GM19397 (cell line): Measurements from ENCODE around the gene TMEM131.
A peak's percentile ranks its signal among the peaks of the same experiment; 100 is the strongest.
"Not testable (repeated sequence)": the region's sequence is repeated elsewhere in the genome, so short reads cannot be mapped to it uniquely, and the experiment has no call there.

ENCODE experiments used
- ATAC-seq: cut with Tn5 transposase; IDR thresholded peaks from one replicate; pipeline ENCODE4 v1.9.1; 2021; ENCODE audit warnings: mild to moderate bottlenecking, moderate library complexity; ENCODE audit not compliant: unreplicated experiment

The TMEM131 gene, protein sequence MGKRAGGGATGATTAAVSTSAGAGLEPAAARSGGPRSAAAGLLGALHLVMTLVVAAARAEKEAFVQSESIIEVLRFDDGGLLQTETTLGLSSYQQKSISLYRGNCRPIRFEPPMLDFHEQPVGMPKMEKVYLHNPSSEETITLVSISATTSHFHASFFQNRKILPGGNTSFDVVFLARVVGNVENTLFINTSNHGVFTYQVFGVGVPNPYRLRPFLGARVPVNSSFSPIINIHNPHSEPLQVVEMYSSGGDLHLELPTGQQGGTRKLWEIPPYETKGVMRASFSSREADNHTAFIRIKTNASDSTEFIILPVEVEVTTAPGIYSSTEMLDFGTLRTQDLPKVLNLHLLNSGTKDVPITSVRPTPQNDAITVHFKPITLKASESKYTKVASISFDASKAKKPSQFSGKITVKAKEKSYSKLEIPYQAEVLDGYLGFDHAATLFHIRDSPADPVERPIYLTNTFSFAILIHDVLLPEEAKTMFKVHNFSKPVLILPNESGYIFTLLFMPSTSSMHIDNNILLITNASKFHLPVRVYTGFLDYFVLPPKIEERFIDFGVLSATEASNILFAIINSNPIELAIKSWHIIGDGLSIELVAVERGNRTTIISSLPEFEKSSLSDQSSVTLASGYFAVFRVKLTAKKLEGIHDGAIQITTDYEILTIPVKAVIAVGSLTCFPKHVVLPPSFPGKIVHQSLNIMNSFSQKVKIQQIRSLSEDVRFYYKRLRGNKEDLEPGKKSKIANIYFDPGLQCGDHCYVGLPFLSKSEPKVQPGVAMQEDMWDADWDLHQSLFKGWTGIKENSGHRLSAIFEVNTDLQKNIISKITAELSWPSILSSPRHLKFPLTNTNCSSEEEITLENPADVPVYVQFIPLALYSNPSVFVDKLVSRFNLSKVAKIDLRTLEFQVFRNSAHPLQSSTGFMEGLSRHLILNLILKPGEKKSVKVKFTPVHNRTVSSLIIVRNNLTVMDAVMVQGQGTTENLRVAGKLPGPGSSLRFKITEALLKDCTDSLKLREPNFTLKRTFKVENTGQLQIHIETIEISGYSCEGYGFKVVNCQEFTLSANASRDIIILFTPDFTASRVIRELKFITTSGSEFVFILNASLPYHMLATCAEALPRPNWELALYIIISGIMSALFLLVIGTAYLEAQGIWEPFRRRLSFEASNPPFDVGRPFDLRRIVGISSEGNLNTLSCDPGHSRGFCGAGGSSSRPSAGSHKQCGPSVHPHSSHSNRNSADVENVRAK (N-terminal part only)

DNA sequence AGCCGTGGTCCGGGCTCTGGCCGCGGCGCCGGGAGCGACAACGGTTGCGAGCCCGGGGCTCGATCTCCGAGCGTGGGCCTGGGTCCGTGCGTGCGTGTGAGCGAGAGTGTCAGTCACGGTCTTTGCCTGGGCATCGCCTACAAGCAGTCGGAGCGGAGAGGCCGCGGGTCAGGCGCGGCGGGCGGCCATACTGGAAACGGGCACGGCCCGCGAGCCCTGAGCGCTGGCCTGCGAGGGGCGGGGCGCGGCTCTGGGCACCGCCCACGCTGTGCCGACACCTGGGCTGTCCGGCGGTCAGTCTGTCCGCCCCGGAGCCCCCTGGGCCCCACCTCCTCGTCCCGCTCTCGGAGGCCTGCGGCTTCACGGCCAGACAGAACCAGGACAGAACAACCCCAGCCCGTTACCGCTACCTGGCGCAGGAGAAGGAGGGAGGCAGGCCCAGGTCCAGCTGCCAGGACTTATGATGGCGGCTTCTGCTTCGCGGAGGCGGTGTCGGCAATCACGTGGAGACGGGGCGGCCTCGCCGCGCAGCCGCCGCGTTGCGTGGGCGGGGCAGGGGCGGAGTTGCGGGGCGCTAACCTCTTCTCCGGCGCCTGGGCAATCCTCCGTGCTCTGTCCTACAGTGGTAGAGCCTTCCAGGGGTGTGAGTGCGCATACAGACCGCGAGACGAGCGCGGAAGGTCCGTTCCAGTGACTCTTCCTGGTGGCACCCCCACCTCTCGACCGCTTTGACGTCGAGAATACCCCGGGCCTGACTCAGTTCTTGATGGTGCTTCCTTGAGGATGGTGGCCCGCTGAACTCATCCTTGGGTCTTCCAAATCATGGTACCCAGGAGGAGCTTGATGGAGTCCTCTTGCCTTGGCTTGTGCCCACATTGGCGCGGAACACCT is at the start of gene TMEM131:
Gene TMEM131 (minus strand): TSS at position 215 of the 891 bp plus-strand sequence. CDS start 286 bp downstream, outside the sequence.
- ATAC-seq = peak; percentile 82

DNA sequence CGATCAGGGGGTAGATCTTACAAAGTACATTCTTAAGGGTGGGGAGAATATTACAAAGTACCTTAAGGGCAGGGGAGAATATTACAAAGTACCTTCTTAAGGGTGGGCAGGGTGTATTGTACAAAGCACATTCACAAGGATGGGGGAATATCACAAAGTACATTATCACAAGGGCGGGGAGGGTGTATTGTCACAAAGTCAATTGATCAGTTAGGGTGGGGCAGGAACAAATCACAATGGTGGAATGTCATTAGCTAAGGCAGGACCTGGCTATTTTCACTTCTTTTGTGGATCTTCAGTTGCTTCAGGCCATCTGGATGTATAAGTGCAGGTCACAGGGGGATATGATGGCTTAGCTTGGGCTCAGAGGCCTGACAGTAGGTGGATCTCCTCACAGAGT is 49.0 kb upstream of the TMEM131 start:
- not testable (repeated sequence) for ATAC-seq

DNA sequence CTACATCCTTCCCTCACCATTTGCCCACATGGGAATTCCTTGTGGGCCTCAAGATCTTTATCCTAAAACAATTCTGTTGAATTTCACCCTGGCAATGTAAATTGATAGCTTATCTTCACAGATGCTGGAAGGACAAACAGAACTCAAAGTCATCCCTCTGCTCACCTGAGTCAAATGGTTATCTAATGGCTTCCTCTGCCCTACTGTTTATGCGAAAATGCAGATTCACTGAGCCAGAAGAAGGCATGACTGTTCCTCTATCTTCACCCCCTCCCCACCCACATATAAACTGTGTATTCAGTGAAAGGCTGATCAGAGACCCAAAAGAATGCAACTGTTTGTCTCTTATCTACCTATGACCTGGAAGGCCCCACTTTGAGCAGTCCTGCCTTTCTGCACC is 47.4 kb upstream of the TMEM131 start:
- ATAC-seq = no peak

DNA sequence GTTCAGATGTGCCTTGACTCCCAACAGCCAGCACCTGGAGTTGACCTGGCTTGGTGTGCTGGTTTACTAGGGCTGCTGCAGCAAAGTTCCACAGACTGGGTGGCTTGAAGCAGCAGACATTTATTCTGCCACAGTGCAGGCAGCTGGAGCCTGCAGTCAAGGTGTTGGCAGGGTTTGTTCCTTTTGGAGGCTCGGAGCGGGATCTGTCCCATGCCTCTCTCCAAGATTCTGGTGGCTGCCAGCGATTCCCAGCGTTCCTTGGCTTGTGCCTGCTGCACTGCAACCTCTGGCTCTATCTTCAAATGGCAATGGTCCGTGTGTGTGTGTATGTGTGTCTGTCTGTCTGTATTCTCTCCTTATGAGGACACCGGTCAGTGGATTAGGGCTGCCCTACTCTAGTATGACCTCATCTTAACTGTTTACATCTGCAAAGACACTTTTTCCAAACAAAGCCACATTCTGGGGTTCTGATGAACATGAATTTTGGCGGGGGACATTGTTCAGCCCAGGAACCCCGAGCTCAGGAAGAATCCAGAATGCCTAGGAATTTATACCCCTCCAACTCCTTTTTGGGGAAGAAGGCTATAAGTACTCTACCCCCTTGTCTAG is 44.7 kb upstream of the TMEM131 start:
- ATAC-seq = no peak

DNA sequence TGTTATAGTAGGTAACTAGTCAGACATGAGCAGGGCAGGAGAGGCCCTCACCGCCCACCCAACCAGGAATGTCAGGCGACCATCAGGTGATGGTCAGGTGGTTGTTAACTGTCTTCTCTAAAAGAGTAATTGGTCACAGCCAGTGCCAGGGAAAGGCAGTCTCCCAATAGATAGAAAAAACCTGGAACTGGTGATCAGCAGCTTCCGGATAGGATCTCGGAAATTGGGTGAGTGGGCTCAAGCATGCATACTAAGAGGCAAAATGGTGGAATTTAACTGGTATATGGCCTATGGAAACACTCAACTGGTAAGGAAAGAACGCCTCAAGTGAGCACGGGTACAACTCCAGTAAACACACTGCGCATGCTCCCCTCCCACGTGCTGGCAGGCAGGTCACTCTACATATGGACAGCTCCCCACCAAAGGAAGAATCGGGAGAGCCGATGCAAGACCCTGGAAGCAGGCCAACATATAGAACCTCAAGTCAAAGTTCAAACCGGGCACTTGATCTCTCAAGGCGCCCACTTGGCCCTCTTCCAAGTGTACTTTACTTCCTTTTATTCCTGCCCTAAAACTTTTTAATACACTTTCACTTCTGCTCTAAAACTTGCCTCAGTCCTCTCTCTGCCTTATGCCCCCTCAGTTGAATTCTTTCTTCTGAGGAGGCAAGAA is 43.5 kb upstream of the TMEM131 start:
- no peak for ATAC-seq

DNA sequence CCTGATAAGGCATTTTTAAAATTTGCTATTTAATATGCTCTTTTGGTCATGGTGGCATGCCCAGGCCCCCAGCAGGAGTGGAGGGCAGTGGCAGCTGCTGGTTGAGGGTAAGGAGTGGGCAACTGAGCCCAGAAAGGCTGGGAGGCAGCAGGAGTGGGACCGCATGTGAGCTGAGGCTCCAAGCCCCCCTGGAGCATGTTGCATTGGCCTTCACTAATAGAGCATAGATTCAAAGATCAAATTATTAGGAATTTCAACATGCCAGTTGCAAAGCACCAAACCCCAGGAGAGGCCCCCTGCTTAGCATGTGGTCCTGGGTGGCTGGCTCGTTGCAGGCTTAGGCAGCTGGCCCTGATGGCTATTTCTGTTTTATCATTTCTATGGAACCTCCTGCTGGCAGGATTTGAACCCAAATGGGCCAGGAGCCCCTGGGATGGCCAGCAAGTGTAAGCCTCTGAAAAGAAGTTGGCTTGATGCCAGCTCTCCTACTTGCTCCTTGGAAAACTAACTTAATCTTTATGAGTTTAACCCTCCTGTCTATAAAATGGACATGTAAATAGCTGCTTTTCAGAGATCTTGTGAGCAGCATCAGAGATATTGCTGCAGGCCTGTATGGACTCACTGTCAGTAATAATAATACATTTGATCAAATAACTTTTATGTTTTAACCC is 42.1 kb upstream of the TMEM131 start:
- no peak for ATAC-seq

DNA sequence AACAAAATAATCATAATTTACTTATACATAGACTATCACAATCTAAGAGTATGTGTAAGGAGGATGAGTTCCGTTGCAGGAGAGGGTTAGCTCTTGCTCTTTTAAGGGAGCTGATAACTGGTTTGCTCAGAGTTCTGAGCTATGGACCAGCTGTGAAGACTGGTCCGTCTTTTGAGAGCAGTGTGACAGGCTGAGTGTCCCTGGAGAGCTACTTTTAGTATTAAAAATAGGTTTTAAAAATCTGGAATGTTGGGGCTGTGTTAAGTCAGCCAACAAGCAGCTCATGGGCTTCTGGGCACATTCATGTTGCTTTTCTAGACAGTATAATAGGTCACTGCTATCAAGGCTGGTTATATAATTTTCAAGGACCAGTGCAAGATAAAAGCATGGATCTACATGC is 41.5 kb upstream of the TMEM131 start:
- ATAC-seq = no peak

DNA sequence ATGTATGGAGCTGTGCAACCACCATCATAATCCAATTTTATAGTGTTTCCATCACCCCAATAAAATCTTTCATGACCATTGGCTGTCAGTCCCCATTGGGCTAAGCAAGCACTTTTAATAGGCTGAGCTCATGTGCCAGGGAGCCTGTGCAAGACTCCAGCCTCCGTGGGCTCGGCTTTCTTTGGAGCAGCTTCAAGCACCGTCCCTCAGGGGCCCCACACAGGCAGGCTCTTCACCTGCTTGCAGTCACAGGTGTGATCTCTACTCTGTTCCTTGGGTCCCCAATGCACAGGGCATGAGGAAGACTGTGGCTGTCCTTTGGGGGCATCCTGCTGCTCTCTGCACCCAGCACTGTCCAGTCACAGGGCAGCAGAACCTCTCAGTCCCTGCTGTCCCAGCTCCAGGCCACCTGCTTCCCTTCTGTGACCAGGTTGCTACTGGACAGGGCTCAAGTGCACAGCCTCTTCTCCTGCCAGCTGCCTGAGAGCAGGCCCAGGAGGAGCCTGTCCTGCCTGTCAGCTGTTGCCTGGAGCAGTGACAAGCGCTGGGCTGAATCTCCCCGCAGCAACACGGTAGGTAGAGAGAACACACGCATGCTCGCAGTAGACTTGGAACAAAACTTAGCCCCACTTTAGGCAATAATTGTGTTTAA is 40.7 kb upstream of the TMEM131 start:
- ATAC-seq = no peak

DNA sequence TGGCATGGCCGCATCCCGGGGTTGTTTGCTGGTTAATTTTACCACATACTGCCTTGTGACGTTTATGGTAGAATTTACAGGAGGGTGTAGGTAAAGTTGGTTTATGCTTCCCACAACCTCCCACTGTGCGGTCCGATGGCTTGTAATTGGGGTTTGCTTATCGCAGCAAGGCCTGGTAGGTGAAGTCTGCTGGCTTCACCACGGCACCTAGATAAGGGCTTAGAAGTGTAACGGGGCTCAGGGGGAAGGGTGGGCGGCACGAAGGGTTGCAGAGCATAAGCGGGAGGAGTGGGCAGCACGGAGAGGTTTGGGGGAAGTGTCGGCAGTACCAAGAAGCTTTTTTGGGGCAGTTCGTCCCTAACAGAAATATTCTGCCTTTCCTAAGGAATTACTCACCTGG is 39.0 kb upstream of the TMEM131 start:
- no peak for ATAC-seq

DNA sequence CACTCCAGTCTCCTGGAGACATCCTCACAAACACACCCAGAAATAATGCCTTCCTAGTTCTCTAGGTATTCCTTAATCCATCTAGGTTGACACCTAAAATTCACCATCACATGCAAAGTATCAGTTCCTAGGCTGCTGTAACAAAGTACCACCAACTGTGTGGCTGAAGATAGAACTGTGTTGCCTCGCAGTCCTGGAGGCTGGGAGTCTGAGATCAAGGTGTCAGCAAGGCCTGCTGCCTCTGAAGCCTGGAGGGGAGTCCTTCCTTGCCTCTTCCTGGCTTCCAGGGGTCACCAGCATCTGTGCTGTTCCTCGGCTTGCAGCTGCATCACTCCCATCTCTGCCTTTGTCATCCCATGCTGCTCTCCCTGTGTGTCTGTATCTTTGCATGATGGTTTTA is 36.3 kb upstream of the TMEM131 start:
- ATAC-seq = no peak

DNA sequence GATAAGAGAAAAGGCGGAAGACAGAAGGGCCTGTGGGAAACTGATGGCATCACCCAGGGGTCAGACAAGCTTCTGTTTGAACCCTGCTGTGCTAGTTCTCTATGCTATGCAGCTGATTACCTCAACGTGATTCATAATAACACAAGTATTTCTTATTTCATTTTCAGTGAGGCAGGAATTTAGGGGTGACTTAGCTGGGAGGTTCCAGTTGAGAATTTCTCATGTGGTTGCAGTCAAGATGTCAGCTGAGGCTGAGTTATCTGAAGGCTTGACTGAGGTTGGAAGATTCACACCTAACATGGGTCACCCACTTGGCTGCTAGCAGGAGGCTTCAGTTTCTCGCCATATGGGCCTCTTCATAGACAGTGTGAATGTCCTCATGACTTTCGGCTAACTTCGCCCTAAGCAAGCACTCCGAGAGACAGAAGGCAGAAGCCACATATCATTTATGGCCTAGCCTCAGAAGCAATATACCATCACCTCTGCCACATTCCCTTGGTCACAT is 34.0 kb upstream of the TMEM131 start:
- ATAC-seq = no peak

DNA sequence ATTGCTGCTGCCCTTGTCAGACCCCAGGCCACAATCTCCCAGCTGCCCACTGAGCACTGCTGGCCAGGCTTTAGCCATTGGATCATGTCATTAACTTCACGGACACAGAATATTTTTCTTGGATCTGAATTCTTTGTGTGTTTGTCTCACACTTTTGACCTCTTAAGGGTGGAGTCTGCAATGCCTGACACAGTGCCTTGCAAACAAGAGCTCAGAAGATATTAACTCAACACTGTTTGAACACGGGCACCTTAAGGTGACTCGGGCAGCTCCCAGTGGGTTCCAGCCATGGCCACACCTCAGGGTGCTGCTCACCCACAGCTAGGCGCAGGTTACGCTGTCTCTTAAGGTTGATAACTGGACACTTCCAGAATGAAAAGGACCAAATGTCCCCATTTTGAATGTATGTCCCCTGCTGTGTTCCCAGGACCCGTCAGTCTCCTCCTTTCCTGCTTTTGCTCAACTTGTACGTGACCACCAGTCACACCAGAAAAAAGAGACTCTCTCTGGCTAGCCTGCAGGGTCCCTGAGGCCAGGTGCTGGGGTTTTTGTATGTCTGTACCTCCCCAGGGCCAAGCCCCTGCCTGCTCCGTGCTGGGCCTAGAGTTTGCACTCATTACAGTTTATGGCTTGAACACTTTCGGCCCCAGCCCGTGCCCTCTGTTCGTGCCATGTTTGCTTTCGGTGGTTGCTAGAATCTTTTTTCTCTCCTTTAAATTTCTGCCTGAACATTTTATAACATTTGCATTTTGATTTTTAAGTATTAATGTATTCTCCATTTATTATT is 33.4 kb upstream of the TMEM131 start:
- ATAC-seq = no peak

DNA sequence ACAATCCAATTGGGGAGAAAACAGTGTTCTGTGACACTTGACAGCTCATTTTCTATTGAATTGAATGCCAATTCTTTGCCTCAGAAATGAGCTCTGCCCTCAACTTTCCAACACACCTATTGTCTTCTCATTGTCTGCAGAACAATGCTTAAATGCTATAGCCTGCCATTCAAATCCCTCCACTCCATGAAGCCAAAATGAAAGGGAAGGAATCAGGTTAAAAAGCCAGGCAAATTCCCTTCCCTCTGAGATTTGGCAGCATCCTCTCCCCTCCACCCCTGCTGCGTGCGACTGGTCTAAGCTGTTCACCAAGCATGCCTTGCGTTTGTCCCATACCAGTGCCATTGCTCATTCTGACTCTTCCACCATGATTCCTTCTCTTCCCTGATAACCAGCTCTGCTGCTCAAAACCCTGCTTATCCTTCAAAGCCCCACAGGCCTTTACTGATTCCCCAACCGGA is 32.4 kb upstream of the TMEM131 start:
- ATAC-seq = no peak

DNA sequence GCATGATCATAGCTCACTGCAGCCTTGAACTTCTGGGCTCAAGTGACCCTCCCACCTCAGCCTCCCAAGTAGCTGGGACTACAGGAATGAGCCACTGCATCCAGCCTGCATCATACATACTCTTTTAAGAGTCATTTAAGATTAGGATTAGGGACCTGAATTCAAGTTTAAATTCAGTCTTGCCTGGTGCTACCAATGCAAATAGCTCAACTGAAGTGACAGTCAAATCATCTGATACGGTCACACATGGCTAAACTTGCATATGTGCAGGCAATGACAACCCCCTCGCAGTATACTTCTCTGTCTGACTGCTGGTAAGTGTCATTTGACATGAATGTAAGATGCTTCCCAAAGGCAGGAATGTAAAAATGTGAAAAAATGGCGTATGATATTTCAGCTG is 31.8 kb upstream of the TMEM131 start:
- peak; percentile 53 for ATAC-seq

DNA sequence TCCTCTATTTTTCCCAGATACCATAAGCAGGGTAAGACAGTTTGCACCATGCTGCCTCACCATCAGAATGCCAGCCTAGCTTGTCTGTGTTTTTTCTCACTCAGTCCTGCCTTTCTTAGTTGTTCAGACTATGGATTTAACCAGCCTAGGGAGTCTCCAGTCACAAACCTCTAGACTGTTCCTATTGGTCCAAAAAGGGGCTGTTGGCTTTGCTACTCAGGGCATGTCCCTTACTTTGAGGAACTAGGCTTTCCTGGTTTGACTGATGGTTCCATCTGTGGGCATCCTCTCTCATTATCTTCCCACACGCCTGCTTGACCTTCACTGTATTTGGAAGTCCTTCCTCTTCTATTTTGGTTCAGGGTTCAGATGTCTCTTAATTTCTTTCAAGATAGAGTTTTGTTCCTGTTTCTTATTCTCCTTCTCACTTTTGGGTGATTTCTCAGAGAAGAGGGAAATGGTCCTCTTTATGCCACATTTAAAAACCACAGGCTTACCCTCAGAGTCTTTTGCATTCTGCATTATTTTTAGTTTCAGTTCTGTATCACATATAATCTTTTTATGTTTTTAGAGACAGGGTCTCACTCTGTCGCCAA is 31.3 kb upstream of the TMEM131 start:
- ATAC-seq = peak; percentile 73

DNA sequence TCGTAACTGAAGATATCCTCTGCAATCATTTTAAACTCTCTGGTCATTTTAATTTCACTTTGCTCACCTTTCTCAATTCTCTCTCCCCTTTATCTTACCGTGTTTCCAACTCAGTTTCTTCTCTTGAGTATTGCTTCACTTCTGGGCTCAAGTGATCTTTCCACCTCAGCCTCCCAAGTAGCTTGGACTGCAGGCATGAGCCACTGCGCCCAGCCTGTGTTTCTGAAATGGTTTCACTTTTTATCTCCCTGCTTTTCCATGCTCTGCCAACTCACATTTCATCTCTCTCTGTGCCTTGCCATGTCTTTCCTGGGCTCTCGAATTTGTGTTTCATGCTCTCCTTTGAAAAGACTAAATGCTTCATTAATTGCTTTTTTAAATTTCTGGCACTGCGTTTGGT is 30.5 kb upstream of the TMEM131 start:
- ATAC-seq = no peak
